KMS-11 (cell line): ENCODE data around the gene MLPH.

Experiments
- H2AFZ ChIP-seq: fragments of 200-600 bp; sonication (generic); 2 replicates; pipeline ENCODE4 v1.6.1; 2016; ENCODE audit warnings: antibody characterized with exemption, mixed run types, low read depth
- H3K27ac ChIP-seq: fragments of 200-600 bp; sonication (generic); 2 replicates; pipeline ENCODE4 v1.6.1; 2016; ENCODE audit warnings: mild to moderate bottlenecking, mixed run types
- H3K27me3 ChIP-seq: fragments of 200-600 bp; sonication (generic); 2 replicates; pipeline ENCODE4 v1.6.1; 2017; ENCODE audit warnings: mild to moderate bottlenecking, low read depth, mixed run types, moderate library complexity; ENCODE audit not compliant: insufficient read depth
- H3K36me3 ChIP-seq: fragments of 200-600 bp; sonication (generic); 2 replicates; pipeline ENCODE4 v1.6.1; 2017; ENCODE audit warnings: mild to moderate bottlenecking, mixed run types; ENCODE audit not compliant: insufficient read depth
- H3K4me1 ChIP-seq: fragments of 200-600 bp; sonication (generic); 2 replicates; pipeline ENCODE4 v1.6.1; 2016; ENCODE audit warnings: mild to moderate bottlenecking, low read depth, mixed run types; ENCODE audit not compliant: poor library complexity, severe bottlenecking
- H3K4me2 ChIP-seq: fragments of 200-600 bp; sonication (generic); 2 replicates; pipeline ENCODE4 v1.7.0; 2016; ENCODE audit warnings: mild to moderate bottlenecking, mixed run types
- H3K4me3 ChIP-seq: fragments of 200-600 bp; sonication (generic); IDR thresholded peaks from 2 replicates; pipeline ENCODE4 v1.6.1; 2017; ENCODE audit warnings: low read depth, low read length, mixed read lengths; ENCODE audit not compliant: insufficient read depth
- H3K79me2 ChIP-seq: fragments of 200-600 bp; sonication (generic); 2 replicates; pipeline ENCODE4 v1.6.1; 2016; ENCODE audit warnings: low read depth, mixed run types; ENCODE audit not compliant: insufficient read depth
- H3K9ac ChIP-seq: fragments of 200-600 bp; sonication (generic); 2 replicates; pipeline ENCODE4 v1.6.1; 2016; ENCODE audit warnings: mild to moderate bottlenecking, mixed run types
- H4K20me1 ChIP-seq: fragments of 200-600 bp; sonication (generic); 2 replicates; pipeline ENCODE4 v1.6.1; 2016; ENCODE audit warnings: mild to moderate bottlenecking, mixed run types; ENCODE audit not compliant: insufficient read depth
- CTCF ChIP-seq: fragments of 200-600 bp; sonication (generic); conservative IDR thresholded peaks from 2 replicates; pipeline ENCODE4 v1.6.1; 2017; ENCODE audit warnings: low read depth, mild to moderate bottlenecking, antibody characterized with exemption, low read length, moderate library complexity, mixed read lengths

The MLPH gene

GRCh38 chr2:237564526-237565131 lies 77.6 kb downstream of the MLPH start:
- no peak overlapping the region for H3K27ac ChIP-seq
- H3K36me3 ChIP-seq: no peaks in the 10 kb centered on the region
- H3K27me3 ChIP-seq: no peaks in the 10 kb centered on the region
- no peaks in the 10 kb centered on the region for H3K4me1 ChIP-seq
- no peak for TF ChIP-seq CTCF
- H3K4me3 ChIP-seq: no peak overlapping the region
- no peak overlapping the region for H2AFZ ChIP-seq
- H3K4me2 ChIP-seq: no peak overlapping the region
- no peaks in the 10 kb centered on the region for H4K20me1 ChIP-seq
- H3K9ac ChIP-seq: no peak overlapping the region
- H3K79me2 ChIP-seq: no peaks in the 10 kb centered on the region

- no peak for TF ChIP-seq CTCF
- H3K4me2 ChIP-seq: no peak overlapping the region
- no peak overlapping the region for H2AFZ ChIP-seq
- H3K27ac ChIP-seq: no peak overlapping the region
- no peaks in the 10 kb centered on the region for H4K20me1 ChIP-seq
- no peaks in the 10 kb centered on the region for H3K4me1 ChIP-seq
- H3K79me2 ChIP-seq: no peaks in the 10 kb centered on the region
- H3K4me3 ChIP-seq: no peak overlapping the region
- no peak overlapping the region for H3K9ac ChIP-seq
- no peaks in the 10 kb centered on the region for H3K27me3 ChIP-seq
- H3K36me3 ChIP-seq: no peaks in the 10 kb centered on the region
These were observed 78.9 kb downstream of the MLPH start for GRCh38 chr2:237565974-237566373.

GRCh38 chr2:237566401-237567235 lies 79.6 kb downstream of the MLPH start, which contains the start of gene PRLH:
Gene PRLH, plus strand, starts transcription at chr2:237566574. Its CDS starts 0 bp downstream, at chr2:237566574.
- no peaks in the 10 kb centered on the region for H4K20me1 ChIP-seq
- H3K9ac ChIP-seq: no peak within 1 kb of the TSS
- no peaks in the 10 kb centered on the region for H3K79me2 ChIP-seq
- TF ChIP-seq CTCF: no peak
- H3K27ac ChIP-seq: no peak within 1 kb of the TSS
- H2AFZ ChIP-seq: no peak within 1 kb of the TSS
- no peaks in the 10 kb centered on the region for H3K4me1 ChIP-seq
- H3K4me2 ChIP-seq: no peak within 1 kb of the TSS
- no peak within 1 kb of the TSS for H3K4me3 ChIP-seq
- no peaks in the 10 kb centered on the region for H3K27me3 ChIP-seq
- H3K36me3 ChIP-seq: no peaks in the 10 kb centered on the region

- Histone ChIP-seq H3K4me1 (peaks cover 4% of the 10 kb centered on the region), H3K27me3 (no peaks in the 10 kb centered on the region), H4K20me1 (no peaks in the 10 kb centered on the region), H3K79me2 (no peaks in the 10 kb centered on the region), H3K9ac (no peak overlapping the region), H3K4me2 (no peak overlapping the region), H3K27ac (no peak overlapping the region), H3K36me3 (no peaks in the 10 kb centered on the region), H3K4me3 (no peak overlapping the region), H2AFZ (no peak overlapping the region)
- TF ChIP-seq CTCF: no peak
These were observed 80.4 kb downstream of the MLPH start for GRCh38 chr2:237567276-237568029.
